NCI-H2196 treated with DMSO at 0.1 percent for 48 hours (cell line): ENCODE results near the gene TUT1.
A peak's percentile ranks its signal among the peaks of the same experiment; 100 is the strongest.
"Not testable (repeated sequence)": the region's sequence is repeated elsewhere in the genome, so short reads cannot be mapped to it uniquely, and the experiment has no call there.

Source experiments
- DNase-seq: peaks from one replicate; lab custom pipeline; 2025; ENCODE audit not compliant: unreplicated experiment; lab: John Stamatoyannopoulos, UW

Gene TUT1

DNA sequence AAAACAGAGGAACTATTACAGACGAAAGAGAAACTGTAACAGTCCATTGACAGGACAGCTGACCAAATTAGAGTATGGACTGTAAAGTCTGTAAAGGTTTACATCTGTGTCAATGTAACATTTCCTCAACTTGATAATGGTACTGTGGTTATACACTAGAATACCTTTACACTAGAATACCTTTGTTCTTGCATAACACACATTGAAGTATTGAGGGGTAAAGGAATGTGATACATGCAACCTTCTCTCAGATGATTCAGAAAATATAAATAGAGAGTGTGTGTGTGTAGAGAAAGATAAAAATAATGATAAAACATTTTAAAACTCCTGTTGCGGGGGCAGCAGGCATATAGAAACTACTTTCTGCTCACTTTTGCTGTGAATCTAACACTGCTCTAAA is 12.1 kb downstream of the TUT1 start:
- no peak for DNase-seq

DNA sequence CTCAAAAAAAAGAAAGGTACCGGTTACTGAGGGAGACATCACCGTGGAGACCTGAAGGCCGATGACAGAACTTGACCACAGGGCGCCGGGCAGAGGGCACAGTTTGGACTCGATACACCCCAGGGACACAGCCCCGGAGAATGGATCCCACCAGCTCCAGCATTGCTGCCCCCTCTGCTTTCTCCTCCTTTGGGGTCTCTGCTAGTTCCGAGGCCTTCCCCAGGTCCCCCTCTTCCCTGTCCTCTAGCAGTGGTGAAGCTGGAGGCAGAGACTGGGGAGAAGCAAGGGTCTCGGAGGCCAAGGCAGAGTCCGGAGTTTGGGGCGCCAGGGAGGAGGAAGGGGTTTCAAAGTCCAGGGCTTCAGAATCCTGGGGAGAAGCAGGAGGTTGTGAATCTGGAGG is 12.8 kb downstream of the TUT1 start:
- no peak for DNase-seq

DNA sequence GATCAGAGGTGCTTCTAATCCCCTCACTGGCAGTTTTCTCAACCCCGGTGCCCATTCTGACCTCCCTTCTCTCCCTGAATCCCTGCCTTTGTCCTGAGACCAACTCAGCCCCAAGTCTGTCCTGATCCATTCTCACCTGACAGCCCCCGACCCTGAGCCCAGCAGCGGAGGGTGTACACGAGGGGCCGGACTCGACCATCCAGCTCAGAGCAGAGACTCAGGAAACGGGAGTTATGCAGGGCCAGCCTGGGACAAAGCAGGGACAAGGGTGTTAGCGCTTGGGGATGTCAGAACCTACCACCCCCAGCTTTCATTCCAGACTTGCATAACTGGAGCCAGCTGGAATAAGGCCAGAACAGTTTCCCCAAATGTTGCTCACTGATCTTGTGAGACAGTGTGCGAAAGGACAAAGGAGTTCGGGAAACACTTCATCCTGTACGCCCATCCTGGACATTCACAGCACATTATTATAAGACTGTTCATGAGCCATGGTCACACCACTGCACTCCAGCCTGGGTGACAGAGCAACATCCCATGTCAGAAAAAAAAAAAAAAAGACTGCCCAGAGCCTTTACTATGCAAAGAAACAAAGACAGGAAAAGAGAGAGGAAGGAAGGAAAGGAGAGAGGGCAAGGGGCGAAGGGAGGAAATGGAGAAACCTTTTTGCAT is 14.1 kb downstream of the TUT1 start:
- no peak for DNase-seq

DNA sequence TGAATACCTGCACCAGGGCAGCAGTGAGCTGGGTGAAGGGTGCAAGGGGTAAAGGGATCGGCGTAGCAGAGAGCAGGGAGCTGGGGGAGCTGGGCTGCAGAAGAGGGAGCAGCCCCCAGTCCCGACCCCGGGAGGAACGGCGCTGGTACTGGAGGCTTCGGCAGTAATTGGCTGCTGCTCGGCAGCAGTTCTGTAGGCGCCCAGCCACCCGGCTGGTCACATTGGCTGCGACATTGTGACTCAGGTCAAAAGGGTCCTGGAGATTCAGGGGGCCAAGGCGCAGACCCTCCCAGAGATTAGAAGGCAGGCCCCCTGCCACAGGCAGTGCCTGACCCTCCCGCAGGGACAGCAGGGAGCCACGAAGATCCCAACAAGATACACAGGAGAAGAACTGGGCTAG is 15.5 kb downstream of the TUT1 start:
- DNase-seq, result no peak

DNA sequence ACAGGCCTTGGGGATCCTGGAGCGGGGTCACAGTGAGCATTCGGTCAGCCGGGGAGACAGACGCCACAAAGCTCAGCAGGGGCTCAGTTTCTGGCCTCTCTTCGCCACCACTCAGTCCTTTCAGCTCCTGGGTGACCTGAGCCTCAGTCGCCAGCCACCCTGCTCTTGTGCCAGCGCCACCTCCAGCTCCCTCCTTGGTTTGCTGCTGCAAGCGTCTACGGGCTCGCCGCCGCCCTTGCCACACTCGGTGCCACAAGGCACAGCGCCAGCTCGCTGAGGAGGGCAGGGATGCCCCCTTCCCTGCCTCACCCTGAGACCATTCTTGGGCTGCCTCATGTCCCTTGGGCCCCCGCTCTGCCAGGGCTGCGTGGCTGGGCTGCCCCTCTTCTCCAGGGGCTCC is 16.2 kb downstream of the TUT1 start:
- DNase-seq, result no peak

GRCh38 chr11:62574363-62575071 is 16.8 kb downstream of the TUT1 start:
- no peak for DNase-seq

DNA sequence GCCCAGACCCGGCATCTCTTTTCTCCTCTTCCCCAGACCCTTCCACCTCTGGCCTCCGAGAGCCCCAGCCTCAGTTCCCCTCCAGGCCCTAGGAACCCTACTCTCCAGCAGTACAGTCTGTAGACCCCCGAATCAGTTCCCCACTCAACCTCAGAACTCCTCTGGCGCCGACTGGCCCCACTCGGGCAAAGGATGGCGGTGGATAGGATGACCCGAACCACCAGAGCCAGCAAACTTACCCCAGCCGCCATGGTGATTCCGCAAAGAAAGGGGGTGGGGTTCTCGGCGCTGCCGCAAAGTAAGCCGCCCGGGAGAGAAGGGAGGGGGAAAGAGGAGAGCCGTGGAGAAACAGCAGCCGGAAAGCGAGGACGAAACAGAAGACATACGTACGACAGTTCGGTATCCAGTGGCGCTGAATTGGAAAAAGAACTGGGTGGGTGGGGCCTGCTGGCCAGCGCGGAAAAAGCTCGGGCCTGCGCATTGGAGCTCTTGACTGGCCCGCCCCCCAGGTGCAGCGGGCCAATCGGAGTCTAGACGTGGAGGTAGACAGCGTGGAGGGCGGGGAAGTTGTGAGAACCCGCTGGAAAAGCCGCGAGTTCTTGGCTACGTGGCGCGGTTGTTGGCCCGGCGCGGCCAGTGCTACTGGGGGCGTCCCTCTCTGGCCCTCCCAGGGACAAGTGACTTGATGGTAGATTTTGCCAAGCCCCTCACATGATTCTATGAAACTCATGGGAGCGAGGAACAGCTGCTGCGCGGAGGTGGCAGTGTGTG is 17.5 kb downstream of the TUT1 start, which contains the start of gene EEF1G:
Gene EEF1G, minus strand, starts transcription at position 300 of the 771 bp plus-strand sequence. Its CDS starts 49 bp downstream, at position 251.
- peak; percentile 99 for DNase-seq

DNA sequence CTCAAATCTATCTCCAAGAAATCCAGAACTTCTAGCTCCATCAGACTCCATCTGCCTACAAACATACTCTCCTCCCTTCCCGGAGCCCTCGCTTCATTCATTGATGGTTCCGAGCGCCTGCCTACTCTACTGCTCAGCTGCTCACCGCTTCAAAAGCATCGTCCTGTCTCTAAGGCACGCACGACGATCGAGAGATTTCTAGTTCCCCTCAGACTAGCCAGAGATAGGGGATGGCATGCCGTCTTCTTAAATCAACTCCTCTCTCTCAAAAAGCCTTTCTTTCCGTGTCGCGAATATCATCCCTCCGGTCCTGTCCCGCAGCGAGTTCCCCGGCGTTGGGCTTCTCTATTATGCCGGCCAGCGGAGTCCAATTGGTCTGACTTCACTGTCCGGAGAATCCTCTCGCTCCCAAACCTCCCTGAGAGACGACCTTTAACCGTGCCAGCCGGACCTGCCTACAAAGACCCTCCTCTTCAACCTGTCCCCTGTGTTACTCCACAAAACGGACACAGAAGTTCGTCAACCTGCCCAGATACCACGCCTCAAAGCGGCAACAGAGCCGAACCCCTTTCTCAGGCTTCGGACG is 18.2 kb downstream of the TUT1 start:
- no peak for DNase-seq

- no peak for DNase-seq
These were observed 18.9 kb downstream of the TUT1 start for GRCh38 chr11:62572431-62572830.

GRCh38 chr11:62571493-62571892 is 19.8 kb downstream of the TUT1 start:
- not testable (repeated sequence) for DNase-seq

GRCh38 chr11:62570903-62571302 is 20.4 kb downstream of the TUT1 start:
- not testable (repeated sequence) for DNase-seq

GRCh38 chr11:62569611-62570010 is 21.7 kb downstream of the TUT1 start:
- no peak for DNase-seq

GRCh38 chr11:62567018-62567633 is 24.2 kb downstream of the TUT1 start:
- DNase-seq, result no peak

GRCh38 chr11:62566247-62566646 is 25.1 kb downstream of the TUT1 start:
- DNase-seq, result no peak

GRCh38 chr11:62565100-62565802 is 26.1 kb downstream of the TUT1 start:
- DNase-seq, result no peak

DNA sequence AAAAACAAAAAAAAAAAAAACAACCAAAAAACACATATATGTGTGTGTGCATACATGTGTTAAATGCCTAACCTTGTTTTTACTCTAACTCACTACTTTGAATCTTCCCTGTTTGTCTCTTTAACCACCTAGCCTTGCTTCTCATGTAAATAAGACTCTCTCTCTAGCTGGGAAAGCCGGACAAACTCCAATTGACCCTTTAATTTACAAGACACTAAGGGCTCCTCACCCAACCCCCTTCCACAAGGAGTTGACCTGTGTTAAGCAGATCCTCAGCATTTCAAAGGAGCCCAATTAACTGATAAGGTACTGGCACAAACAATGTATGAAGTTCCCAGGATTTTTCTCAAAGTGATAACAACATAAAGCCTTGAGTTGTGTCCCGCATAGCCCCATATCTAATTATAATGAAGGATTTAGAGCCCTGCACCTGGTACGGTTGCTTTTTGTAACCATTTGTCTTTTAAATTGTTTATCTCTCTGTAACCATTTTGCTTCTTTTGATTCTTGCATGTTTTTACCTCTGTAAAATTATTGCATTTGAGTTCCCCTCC is 29.6 kb downstream of the TUT1 start:
- DNase-seq, result not testable (repeated sequence)

GRCh38 chr11:62560566-62561103 is 30.7 kb downstream of the TUT1 start:
- peak; percentile 47 for DNase-seq

GRCh38 chr11:62559626-62560025 is 31.7 kb downstream of the TUT1 start:
- not testable (repeated sequence) for DNase-seq

- no peak for DNase-seq
These were observed 32.1 kb downstream of the TUT1 start for GRCh38 chr11:62559204-62559603.

- DNase-seq, result no peak
These were observed 32.7 kb downstream of the TUT1 start for GRCh38 chr11:62558669-62559068.
